Stimulated activated CD8-positive, alpha-beta memory T cell treated with anti-CD3 and anti-CD28 coated beads, Interleukin-12 subunit alpha, Interleukin-12 subunit beta, amount 100 ng/mL, for 4 hours (primary cell): Measurements from ENCODE around the gene GUCY1B1.

Experiments used
- DNase-seq: peaks from one replicate; pipeline ENCODE4 v3.0.0-alpha.2; 2020; ENCODE audit warnings: low read depth

Gene GUCY1B1

GRCh38 chr4:155800685-155801343 lies 42.0 kb downstream of the GUCY1B1 start:
- DNase-seq: no peak

- DNase-seq: no peak
Observed at GRCh38 chr4:155802190-155802959, 43.6 kb downstream of the GUCY1B1 start.

- no peak for DNase-seq
Observed at GRCh38 chr4:155805016-155805415, 46.2 kb downstream of the GUCY1B1 start.

GRCh38 chr4:155807021-155807420 lies 48.2 kb downstream of the GUCY1B1 start:
- no peak for DNase-seq

GRCh38 chr4:155809835-155810234 lies 51.0 kb downstream of the GUCY1B1 start:
- DNase-seq: no peak

- no peak for DNase-seq
Observed at GRCh38 chr4:155811083-155811482, 52.3 kb downstream of the GUCY1B1 start.

GRCh38 chr4:155818639-155819038 lies 59.8 kb downstream of the GUCY1B1 start:
- DNase-seq: no peak

GRCh38 chr4:155819066-155819465 lies 60.2 kb downstream of the GUCY1B1 start:
- DNase-seq: no peak

- DNase-seq: no peak
Observed at GRCh38 chr4:155820887-155821518, 62.2 kb downstream of the GUCY1B1 start.

GRCh38 chr4:155822572-155822971 lies 63.8 kb downstream of the GUCY1B1 start:
- DNase-seq: no peak

- DNase-seq: no peak
Observed at GRCh38 chr4:155828628-155829027, 69.8 kb downstream of the GUCY1B1 start.

- DNase-seq: no peak
Observed at GRCh38 chr4:155832664-155833063, 73.8 kb downstream of the GUCY1B1 start.

GRCh38 chr4:155837203-155837796 lies 78.5 kb downstream of the GUCY1B1 start:
- DNase-seq: no peak

GRCh38 chr4:155842080-155842479 lies 83.3 kb downstream of the GUCY1B1 start:
- DNase-seq: no peak

GRCh38 chr4:155846929-155847328 lies 88.1 kb downstream of the GUCY1B1 start:
- no peak for DNase-seq

- no peak for DNase-seq
Observed at GRCh38 chr4:155849042-155849441, 90.2 kb downstream of the GUCY1B1 start.

GRCh38 chr4:155853189-155853588 lies 94.4 kb downstream of the GUCY1B1 start:
- no peak for DNase-seq

GRCh38 chr4:155854582-155855226 lies 95.9 kb downstream of the GUCY1B1 start:
- DNase-seq: no peak

- no peak for DNase-seq
Observed at GRCh38 chr4:155855897-155856296, 97.1 kb downstream of the GUCY1B1 start.
